H9 (cell line): ENCODE measurements around the gene CCSER1. TPM values are rescaled to one million over a fixed set of nuclear protein-coding genes. Genes with fewer than 3 reads are reported as not detected.

Source experiments
- DNase-seq: peaks from one replicate; pipeline ENCODE4 v3.0.0-alpha.2; 2017
- H2AFZ ChIP-seq: one replicate; pipeline ENCODE4 v1.6.1; 2013; ENCODE audit warnings: mild to moderate bottlenecking, low read length, control low read depth, moderate library complexity
- H2AK5ac ChIP-seq: 2 replicates; pipeline ENCODE4 v1.6.1; 2013; ENCODE audit warnings: low read length, control low read depth, mixed read lengths; ENCODE audit not compliant: insufficient read length
- H2BK120ac ChIP-seq: one replicate; pipeline ENCODE4 v1.6.1; 2013; ENCODE audit warnings: low read depth, mild to moderate bottlenecking, low read length, control low read depth, inconsistent platforms; ENCODE audit not compliant: poor library complexity, severe bottlenecking
- H2BK12ac ChIP-seq: 2 replicates; pipeline ENCODE4 v1.6.1; 2013; ENCODE audit warnings: low read length, control low read depth, mixed read lengths, low read depth; ENCODE audit not compliant: insufficient read length
- H2BK15ac ChIP-seq: 2 replicates; pipeline ENCODE4 v1.6.1; 2013; ENCODE audit warnings: low read depth, low read length, control low read depth
- H2BK20ac ChIP-seq: one replicate; pipeline ENCODE4 v1.6.1; 2013; ENCODE audit warnings: low read depth, mild to moderate bottlenecking, low read length, control low read depth, inconsistent platforms; ENCODE audit not compliant: poor library complexity, severe bottlenecking
- H2BK5ac ChIP-seq: 2 replicates; pipeline ENCODE4 v1.6.1; 2013; ENCODE audit warnings: low read length, control low read depth, mixed read lengths; ENCODE audit not compliant: insufficient read length
- H3K14ac ChIP-seq: 2 replicates; pipeline ENCODE4 v1.6.1; 2013; ENCODE audit warnings: low read length, control low read depth; ENCODE audit not compliant: insufficient read depth
- H3K18ac ChIP-seq: 2 replicates; pipeline ENCODE4 v1.6.1; 2013; ENCODE audit warnings: low read depth, mild to moderate bottlenecking, mixed read lengths, low read length, control low read depth; ENCODE audit not compliant: insufficient read length
- H3K23ac ChIP-seq: 2 replicates; pipeline ENCODE4 v1.6.1; 2013; ENCODE audit warnings: low read length, control low read depth, mixed read lengths, low read depth; ENCODE audit not compliant: insufficient read length
- H3K23me2 ChIP-seq: 2 replicates; pipeline ENCODE4 v1.6.1; 2013; ENCODE audit warnings: low read depth, mild to moderate bottlenecking, mixed read lengths, low read length, control low read depth; ENCODE audit not compliant: insufficient read length, poor library complexity, severe bottlenecking
- H3K27ac ChIP-seq: 2 replicates; pipeline ENCODE4 v1.5.1; 2013; ENCODE audit warnings: low read length, control low read depth, mixed read lengths, low read depth; ENCODE audit not compliant: insufficient read length
- H3K27me3 ChIP-seq: 2 replicates; pipeline ENCODE4 v1.6.1; 2013; ENCODE audit warnings: low read length, control low read depth, inconsistent platforms; ENCODE audit not compliant: insufficient read depth
- H3K4ac ChIP-seq: 2 replicates; pipeline ENCODE4 v1.6.1; 2013; ENCODE audit warnings: low read depth, mild to moderate bottlenecking, control low read depth, inconsistent platforms, low read length, moderate library complexity
- H3K4me1 ChIP-seq: 2 replicates; pipeline ENCODE4 v1.6.1; 2013; ENCODE audit warnings: low read length, control low read depth, inconsistent platforms; ENCODE audit not compliant: insufficient read depth
- H3K4me2 ChIP-seq: 2 replicates; pipeline ENCODE4 v1.6.1; 2013; ENCODE audit warnings: low read length, control low read depth, mixed read lengths; ENCODE audit not compliant: insufficient read length, insufficient read depth
- H3K56ac ChIP-seq: 2 replicates; pipeline ENCODE4 v1.6.1; 2013; ENCODE audit warnings: low read depth, mild to moderate bottlenecking, mixed read lengths, low read length, control low read depth; ENCODE audit not compliant: insufficient read length
- H3K79me1 ChIP-seq: 2 replicates; pipeline ENCODE4 v1.6.1; 2013; ENCODE audit warnings: low read depth, mild to moderate bottlenecking, moderate library complexity, low read length, control low read depth, inconsistent platforms; ENCODE audit not compliant: insufficient read depth, poor library complexity, severe bottlenecking
- H3K79me2 ChIP-seq: 2 replicates; pipeline ENCODE4 v1.6.1; 2013; ENCODE audit warnings: low read length, control low read depth, inconsistent platforms; ENCODE audit not compliant: insufficient read depth
- H3K9ac ChIP-seq: 2 replicates; pipeline ENCODE4 v1.6.1; 2013; ENCODE audit warnings: low read length, control low read depth, mixed read lengths; ENCODE audit not compliant: insufficient read length; ENCODE audit errors: extremely low read depth
- H3K9me3 ChIP-seq: one replicate; pipeline ENCODE4 v1.6.1; 2013; ENCODE audit warnings: low read depth, low read length, inconsistent platforms; ENCODE audit not compliant: control insufficient read depth
- H3T11ph ChIP-seq: one replicate; pipeline ENCODE4 v1.6.1; 2013; ENCODE audit warnings: mild to moderate bottlenecking, low read length, control low read depth, inconsistent platforms
- H4K20me1 ChIP-seq: one replicate; pipeline ENCODE4 v1.6.1; 2013; ENCODE audit not compliant: control insufficient read depth, insufficient read length, insufficient read depth
- H4K5ac ChIP-seq: 2 replicates; pipeline ENCODE4 v1.6.1; 2013; ENCODE audit warnings: low read depth, mild to moderate bottlenecking, mixed read lengths, low read length, control low read depth; ENCODE audit not compliant: insufficient read length
- H4K8ac ChIP-seq: replicated peaks from 2 replicates; pipeline ENCODE4 v1.6.1; 2013; ENCODE audit warnings: low read length, control low read depth, mixed read lengths, low read depth; ENCODE audit not compliant: insufficient read length
- H4K91ac ChIP-seq: 2 replicates; pipeline ENCODE4 v1.6.1; 2013; ENCODE audit warnings: low read depth, mild to moderate bottlenecking, moderate library complexity, mixed read lengths, low read length, control low read depth; ENCODE audit not compliant: insufficient read length
- H3K27ac Mint-ChIP-seq, 3 experiments: 2 replicates in 2 of 3; 3 replicates in 1 of 3; pipeline ENCODE4 v1.8.0; 2020 to 2021; ENCODE audit warnings: mixed read lengths in 3 of 3, mild to moderate bottlenecking in 1 of 3, moderate library complexity in 1 of 3
- H3K27me3 Mint-ChIP-seq: 2 replicates; pipeline ENCODE4 v1.8.0; 2021; ENCODE audit warnings: low read depth, mild to moderate bottlenecking, moderate library complexity, mixed read lengths
- H3K36me3 Mint-ChIP-seq, 3 experiments: 2 replicates in 2 of 3; 3 replicates in 1 of 3; pipeline ENCODE4 v1.8.0; 2020 to 2021; ENCODE audit warnings: low read depth in 3 of 3, mixed read lengths in 3 of 3; ENCODE audit not compliant: insufficient read depth in 1 of 3
- H3K4me1 Mint-ChIP-seq, 2 experiments: 2 replicates each; pipeline ENCODE4 v1.8.0; 2020; ENCODE audit warnings: mixed read lengths in 2 of 2
- H3K4me3 Mint-ChIP-seq, 2 experiments: 2 replicates in 1 of 2; 3 replicates in 1 of 2; pipeline ENCODE4 v1.8.0; 2020 to 2021; ENCODE audit warnings: mild to moderate bottlenecking in 2 of 2, mixed read lengths in 2 of 2, moderate library complexity in 1 of 2
- H3K9me3 Mint-ChIP-seq, 2 experiments: 2 replicates in 1 of 2; 3 replicates in 1 of 2; pipeline ENCODE4 v1.8.0; 2020; ENCODE audit warnings: mild to moderate bottlenecking in 2 of 2, mixed read lengths in 2 of 2, moderate library complexity in 1 of 2
- WGBS: extraction: QIAGEN DNeasy Blood & Tissue Kit; methylation state at CpG from one replicate; pipeline ENCODE4 v1.1.7; 2013; ENCODE audit warnings: missing lambda C conversion rate, low lambda C conversion rate, mixed read lengths; ENCODE audit not compliant: insufficient read length; ENCODE audit errors: extremely low coverage; 5-methylcytosine and 5-hydroxymethylcytosine counted together
- total RNA-seq: library from RNA; stranded (reverse); gene quantifications from 2 replicates; pipeline ENCODE4 v1.2.1, GENCODE V29; 2021
- TF ChIP-seq, protein P1 (sequence below): fragments of 200-600 bp; sonication (generic); conservative IDR thresholded peaks from 3 replicates; pipeline ENCODE4 v1.8.0; 2021; ENCODE audit warnings: antibody characterized with exemption, mild to moderate bottlenecking

The CCSER1 gene
- total RNA-seq, 1 experiment from 2014 or later: 0.37 TPM

- no peaks in the 10 kb centered on the region for H3K79me1 ChIP-seq
- no peak for DNase-seq
- H2BK20ac ChIP-seq: no peak overlapping the region
- no peak overlapping the region for H4K8ac ChIP-seq
- no peak overlapping the region for H2AK5ac ChIP-seq
- no peaks in the 10 kb centered on the region for H3K27me3 ChIP-seq
- Mint-ChIP-seq H3K4me1 (no peaks in the 10 kb centered on the region), H3K36me3 (no peaks in the 10 kb centered on the region), H3K27me3 (no peaks in the 10 kb centered on the region), H3K4me3 (no peak overlapping the region), H3K27ac (no peak overlapping the region), H3K9me3 (no peaks in the 10 kb centered on the region)
- no peak overlapping the region for H3K18ac ChIP-seq
- WGBS: no CpG with 5 or more reads among the region's 1 CpG
- no peak overlapping the region for H3K27ac ChIP-seq
- H3K23ac ChIP-seq: no peak overlapping the region
- H4K20me1 ChIP-seq: no peaks in the 10 kb centered on the region
- no peaks in the 10 kb centered on the region for H3K4me1 ChIP-seq
- H3K9me3 ChIP-seq: no peaks in the 10 kb centered on the region
- TF ChIP-seq, protein P1, sequence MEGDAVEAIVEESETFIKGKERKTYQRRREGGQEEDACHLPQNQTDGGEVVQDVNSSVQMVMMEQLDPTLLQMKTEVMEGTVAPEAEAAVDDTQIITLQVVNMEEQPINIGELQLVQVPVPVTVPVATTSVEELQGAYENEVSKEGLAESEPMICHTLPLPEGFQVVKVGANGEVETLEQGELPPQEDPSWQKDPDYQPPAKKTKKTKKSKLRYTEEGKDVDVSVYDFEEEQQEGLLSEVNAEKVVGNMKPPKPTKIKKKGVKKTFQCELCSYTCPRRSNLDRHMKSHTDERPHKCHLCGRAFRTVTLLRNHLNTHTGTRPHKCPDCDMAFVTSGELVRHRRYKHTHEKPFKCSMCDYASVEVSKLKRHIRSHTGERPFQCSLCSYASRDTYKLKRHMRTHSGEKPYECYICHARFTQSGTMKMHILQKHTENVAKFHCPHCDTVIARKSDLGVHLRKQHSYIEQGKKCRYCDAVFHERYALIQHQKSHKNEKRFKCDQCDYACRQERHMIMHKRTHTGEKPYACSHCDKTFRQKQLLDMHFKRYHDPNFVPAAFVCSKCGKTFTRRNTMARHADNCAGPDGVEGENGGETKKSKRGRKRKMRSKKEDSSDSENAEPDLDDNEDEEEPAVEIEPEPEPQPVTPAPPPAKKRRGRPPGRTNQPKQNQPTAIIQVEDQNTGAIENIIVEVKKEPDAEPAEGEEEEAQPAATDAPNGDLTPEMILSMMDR: no peak
- H2BK5ac ChIP-seq: no peak overlapping the region
- no peak overlapping the region for H4K5ac ChIP-seq
- H4K91ac ChIP-seq: no peak overlapping the region
- no peak overlapping the region for H2AFZ ChIP-seq
- H2BK120ac ChIP-seq: no peak overlapping the region
- no peak overlapping the region for H3K4ac ChIP-seq
- H3K56ac ChIP-seq: no peak overlapping the region
- H3K14ac ChIP-seq: no peak overlapping the region
- H3K23me2 ChIP-seq: no peaks in the 10 kb centered on the region
- H3K9ac ChIP-seq: no peak overlapping the region
- H2BK12ac ChIP-seq: no peak overlapping the region
- H3K79me2 ChIP-seq: no peaks in the 10 kb centered on the region
- H3T11ph ChIP-seq: no peak overlapping the region
- H2BK15ac ChIP-seq: no peak overlapping the region
- no peak overlapping the region for H3K4me2 ChIP-seq
Observed at GRCh38 chr4:90546114-90546513, 418.9 kb downstream of the CCSER1 start.
